Activated naive CD4-positive, alpha-beta T cell treated with Interleukin-2 at 50 U/mL for 16 hours (primary cell): ENCODE data around the gene SRGAP3.
"Not testable (repeated sequence)": the region's sequence is repeated elsewhere in the genome, so short reads cannot be mapped to it uniquely, and the experiment has no call there.

Experiments used
- DNase-seq: peaks from one replicate; pipeline ENCODE4 v3.0.0-alpha.2; 2020

The SRGAP3 gene

DNA sequence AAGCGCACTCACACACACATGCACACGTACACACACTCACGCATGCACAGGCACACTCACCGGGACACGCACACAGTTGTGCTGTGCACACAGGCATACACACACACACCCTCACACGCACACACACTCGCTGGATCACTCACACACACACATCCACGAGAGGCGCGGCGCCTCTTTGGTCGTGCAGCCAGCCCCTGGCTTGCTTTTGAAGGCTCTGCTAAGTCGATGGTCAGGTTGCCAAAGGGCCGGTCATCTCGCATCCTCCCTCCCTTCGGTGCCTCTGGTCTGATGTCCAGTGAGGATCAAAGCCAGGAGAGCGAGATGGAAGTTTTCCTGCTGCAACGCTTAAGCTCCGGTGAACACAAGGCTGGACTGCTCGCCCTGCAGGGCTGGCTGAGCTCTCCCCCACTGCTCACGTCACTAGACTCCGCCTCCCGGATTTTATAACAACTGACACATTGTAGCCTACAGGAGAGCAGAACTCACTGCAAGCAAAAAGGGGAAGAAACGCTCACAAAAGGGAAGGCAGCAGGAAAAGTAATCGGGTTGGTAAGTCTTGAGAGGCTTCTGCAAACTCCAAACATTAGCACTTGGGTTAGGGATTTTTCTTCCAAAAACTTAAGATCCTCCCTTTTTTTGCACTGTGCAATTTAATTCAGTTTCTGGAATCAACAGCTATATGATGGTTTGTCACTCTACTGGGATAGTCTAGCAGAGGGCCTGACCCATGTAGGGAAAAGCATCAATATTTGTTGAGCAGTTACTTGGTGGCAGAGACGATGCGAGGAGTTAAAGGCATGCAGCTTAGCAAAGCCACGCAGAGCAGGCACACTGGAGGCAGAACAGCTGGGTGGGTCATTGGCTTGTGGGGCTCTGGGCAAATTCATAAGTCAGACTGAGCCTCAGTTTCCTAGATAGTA lies at the start of gene SRGAP3:
Gene SRGAP3 (minus strand): TSS at position 374 of the 920 bp plus-strand sequence. CDS start 695 bp downstream, outside the sequence.
- DNase-seq, result peak; percentile 76

DNA sequence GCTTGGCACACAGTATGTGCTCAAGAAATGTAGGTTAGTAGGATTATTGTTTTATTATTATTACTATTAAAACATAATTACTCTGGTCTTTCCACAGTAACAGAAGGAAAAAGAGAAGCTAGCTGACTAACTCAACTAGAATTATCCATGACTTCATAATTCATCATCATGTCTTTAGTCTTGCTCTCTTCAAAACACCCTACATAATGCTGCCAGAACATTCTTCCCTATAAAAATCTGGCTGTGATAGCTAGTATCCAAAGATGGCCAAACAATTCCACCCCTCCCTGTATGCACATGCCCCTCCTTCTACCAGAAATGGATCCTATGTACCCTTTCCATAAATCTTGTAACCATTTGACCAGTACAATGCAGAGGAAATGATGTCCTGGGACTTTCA lies 48.8 kb upstream of the SRGAP3 start:
- DNase-seq, result no peak

DNA sequence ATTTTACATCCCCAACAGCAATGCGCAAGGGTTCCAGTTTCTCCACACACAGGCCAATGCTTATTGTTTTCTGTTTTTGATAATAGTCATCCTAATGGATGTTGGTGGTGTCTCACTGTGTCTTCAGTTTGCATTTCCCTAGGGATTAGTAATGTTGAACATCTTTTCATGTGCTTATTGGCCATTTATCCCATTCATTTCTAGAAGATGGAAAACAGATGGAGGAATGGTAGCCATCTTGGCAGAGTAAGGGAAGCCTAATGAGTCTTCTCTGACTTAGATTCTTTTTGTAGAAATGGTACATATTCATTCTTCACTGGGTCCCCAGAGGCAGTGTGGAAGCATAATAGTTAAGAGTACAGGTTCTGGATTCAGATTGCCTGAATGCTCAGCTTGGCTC lies 46.8 kb upstream of the SRGAP3 start:
- no peak for DNase-seq

- DNase-seq, result no peak
Measured at GRCh38 chr3:9295007-9295406, 45.6 kb upstream of the SRGAP3 start.

GRCh38 chr3:9293953-9294352 lies 44.5 kb upstream of the SRGAP3 start:
- DNase-seq, result not testable (repeated sequence)

- no peak for DNase-seq
Measured at GRCh38 chr3:9293076-9293475, 43.6 kb upstream of the SRGAP3 start.

DNA sequence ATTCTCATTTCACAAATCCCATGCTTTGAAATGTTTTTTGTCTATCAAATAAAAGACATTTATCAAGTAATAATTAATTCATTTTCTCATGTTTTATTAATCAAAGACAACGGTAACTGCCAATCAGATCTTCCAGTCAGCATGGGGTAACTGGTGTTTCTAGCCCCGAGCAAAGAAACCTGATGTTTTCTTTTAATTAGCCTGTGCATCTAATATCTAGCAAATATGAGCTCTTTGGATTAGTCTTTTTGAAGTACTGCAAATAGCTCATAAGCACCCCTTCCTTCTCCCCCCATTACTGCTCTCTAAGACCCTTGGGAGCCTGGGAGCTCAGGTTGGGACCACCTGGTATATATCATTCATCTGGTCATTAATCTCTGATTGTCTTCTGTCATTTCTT lies 43.1 kb upstream of the SRGAP3 start:
- DNase-seq, result no peak

GRCh38 chr3:9291821-9292410 lies 42.5 kb upstream of the SRGAP3 start:
- DNase-seq, result no peak

GRCh38 chr3:9290566-9290965 lies 41.1 kb upstream of the SRGAP3 start:
- no peak for DNase-seq

DNA sequence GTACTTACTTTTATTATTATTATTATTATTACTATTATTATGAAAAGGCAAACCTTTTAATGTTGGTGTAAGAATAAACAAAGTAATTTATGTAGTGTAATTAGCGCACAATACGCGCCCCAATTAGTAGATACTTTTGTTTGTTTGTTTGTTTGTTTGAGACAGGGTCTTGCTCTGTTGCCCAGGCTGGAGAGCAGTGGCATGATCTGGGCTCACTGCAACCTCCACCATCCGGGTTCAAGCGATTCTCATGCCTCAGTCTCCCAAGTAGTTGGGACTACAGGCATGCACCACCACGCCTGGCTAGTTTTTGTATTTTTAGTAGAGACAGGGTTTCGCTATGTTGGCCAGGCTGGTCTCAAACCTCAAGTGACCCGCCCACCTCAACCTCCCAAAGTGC lies 32.1 kb upstream of the SRGAP3 start:
- DNase-seq, result not testable (repeated sequence)

- no peak for DNase-seq
Measured at GRCh38 chr3:9280451-9281219, 31.2 kb upstream of the SRGAP3 start.

GRCh38 chr3:9279966-9280365 lies 30.5 kb upstream of the SRGAP3 start:
- DNase-seq, result no peak

DNA sequence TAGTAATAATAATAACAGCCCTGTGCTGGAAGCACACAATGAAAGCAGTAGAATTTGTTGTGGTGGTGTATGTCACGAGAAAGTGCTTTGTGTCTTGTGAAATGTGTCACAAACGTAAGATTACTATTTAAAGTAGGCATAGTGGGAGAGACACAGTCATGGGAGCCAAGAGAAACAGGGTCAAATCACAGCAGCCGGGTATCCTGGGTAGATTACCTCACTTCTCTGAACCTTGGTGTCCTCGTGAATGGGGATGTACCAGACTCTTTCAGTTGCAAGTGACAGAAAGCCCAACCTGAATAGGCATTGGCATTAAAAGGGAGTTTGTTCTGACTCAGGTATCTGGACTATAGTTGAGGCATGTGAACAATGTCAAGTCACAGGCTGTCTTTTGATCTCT lies 29.1 kb upstream of the SRGAP3 start:
- DNase-seq, result no peak

- no peak for DNase-seq
Measured at GRCh38 chr3:9278085-9278484, 28.6 kb upstream of the SRGAP3 start.

DNA sequence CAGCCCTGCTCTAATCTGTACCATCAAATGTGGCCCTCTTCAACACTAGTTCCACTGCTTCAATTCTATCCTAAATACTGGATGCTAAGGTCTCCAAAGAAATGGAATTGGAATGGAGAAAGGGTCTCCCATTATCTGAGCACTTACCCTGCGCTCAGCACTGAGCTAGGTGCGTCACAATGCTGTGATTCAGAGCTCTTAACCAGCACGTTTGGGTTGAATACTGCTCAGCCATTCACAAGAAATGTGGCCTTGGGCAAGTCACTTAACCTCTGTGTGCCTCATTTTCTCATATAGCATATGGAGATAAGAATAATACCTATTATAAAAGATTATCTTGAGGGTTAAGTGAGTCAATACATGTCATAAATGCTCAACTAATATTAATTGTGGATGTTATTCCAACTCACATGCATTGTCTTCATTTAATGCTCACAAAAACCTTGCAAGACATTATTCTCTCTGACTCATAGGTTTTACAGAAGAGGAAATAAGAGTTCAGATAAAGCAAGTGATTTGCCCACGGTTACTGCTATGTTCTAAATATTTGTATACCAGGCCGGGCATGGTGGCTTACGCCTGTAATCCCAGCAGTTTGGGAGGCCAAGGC lies 27.4 kb upstream of the SRGAP3 start:
- no peak for DNase-seq

DNA sequence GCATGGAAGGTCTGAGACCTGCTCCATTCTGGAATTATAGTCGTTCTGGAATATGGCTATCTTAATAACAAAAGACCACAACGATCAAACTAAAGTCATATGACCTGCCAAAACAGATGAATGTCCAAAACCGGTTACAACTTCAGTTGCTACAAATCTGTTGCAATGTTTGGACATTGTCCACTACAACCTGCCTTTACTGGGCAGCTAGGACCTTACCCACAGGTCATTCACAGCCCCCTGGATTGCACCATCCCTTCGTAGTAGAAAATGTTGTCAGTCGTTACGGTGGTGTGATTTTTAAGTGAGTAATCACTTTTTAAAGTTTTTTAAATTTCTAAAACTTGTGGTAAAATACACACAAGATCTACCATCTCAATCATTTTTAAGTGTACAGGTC lies 22.5 kb upstream of the SRGAP3 start:
- DNase-seq, result no peak

DNA sequence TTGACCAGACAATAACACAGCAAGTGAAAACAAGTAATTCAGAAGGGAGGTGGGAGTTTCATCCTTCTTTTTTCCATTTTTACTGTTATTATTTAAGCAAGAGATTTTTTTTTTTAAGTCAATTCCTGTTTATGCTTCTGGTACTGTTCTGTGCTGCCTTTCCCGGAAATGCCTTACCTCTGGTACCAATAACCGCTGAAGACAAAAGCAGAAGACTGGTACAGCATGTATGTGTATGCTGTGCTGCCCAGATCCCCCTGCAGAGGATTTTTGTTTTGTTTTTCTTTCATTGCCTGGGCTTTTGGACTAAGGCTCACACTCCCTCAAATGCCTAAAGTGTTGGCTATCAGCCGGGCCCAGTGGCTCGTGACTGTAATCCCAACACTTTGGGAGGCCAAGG lies 21.3 kb upstream of the SRGAP3 start:
- no peak for DNase-seq

- no peak for DNase-seq
Measured at GRCh38 chr3:9266716-9267115, 17.3 kb upstream of the SRGAP3 start.

GRCh38 chr3:9260305-9260704 lies 10.9 kb upstream of the SRGAP3 start:
- DNase-seq, result no peak

- DNase-seq, result no peak
Measured at GRCh38 chr3:9257092-9257491, 7.6 kb upstream of the SRGAP3 start.

GRCh38 chr3:9255976-9256375 lies 6.5 kb upstream of the SRGAP3 start:
- DNase-seq, result no peak

DNA sequence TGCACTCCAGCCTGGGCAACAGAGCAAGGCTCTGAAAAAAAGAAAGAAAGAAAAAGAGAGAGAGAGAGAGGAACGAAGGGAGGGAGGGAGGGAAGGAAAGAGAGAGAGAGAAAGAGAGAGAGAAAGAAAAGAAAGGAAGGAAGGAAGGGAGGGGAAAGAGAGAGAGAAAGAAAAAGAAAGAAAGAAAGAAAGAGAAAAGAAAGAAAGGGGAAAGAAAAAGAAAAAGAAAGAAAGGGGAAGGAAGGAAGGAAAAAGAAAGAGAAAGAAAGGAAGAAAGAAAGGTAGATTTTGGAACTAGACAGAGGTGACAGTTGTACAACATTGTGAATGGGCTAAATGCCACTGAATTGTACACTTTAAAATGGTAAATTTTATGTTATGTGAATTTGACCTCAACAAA lies 5.3 kb upstream of the SRGAP3 start:
- DNase-seq, result no peak

DNA sequence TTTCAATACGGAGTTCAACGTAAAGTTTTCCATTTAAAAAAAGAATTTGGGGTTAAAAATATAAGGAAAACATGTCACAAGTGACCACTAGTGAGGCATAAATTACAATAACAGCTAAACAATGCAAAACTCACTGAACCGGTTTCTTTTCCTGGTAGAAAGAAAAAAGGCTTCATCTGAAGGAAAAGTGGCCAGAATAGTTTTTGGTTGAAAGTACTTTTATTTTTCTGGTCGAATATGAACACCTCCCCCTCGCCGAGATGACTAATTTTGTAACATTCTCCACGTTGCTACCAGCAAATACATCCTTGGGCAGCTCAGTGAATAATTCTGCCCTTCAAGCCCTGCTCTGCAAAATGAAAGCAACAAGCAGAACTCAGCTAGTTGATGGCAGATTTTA lies 3.9 kb upstream of the SRGAP3 start:
- no peak for DNase-seq
